K562 (cell line): ENCODE data around the gene KIAA0319L. TPM values are rescaled to one million over a fixed set of nuclear protein-coding genes. Genes with fewer than 3 reads are reported as not detected.

Experiments
- ATAC-seq: fragments of 200-7000 bp; cut with Tn5 transposase; 3 replicates; pipeline ENCODE4 v1.9.1; 2020; ENCODE audit warnings: moderate library complexity
- BruUV-seq: library from RNA; stranded (reverse); fragments of 400-500 nt; replicated peaks from 2 replicates; lab custom pipeline; 2021; lab: Mats Ljungman, UMichigan
- CTCF ChIA-PET: fragments of 300-600 bp; formaldehyde crosslinking; extraction: SDS; loops from one replicate; lab custom pipeline; 2021; ENCODE audit warnings: low intra/inter-chr PET ratio; lab: Yijun Ruan, JAX
- POLR2A ChIA-PET: fragments of 300-600, 350-650 bp; sonication (Branson Sonifier 250); formaldehyde crosslinking; extraction: SDS; loops from one replicate; lab custom pipeline; 2021; ENCODE audit warnings: antibody characterized with exemption, inconsistent platforms; lab: Yijun Ruan, JAX
- DNase-seq, 4 experiments: peaks; one replicate each; pipeline versions ENCODE4 v3.0.0 to v3.0.0-alpha.2; 2011 to 2018; ENCODE audit warnings: low spot score in 3 of 4, mixed read lengths in 3 of 4; ENCODE audit errors: extremely low read depth in 1 of 4
- FAIRE-seq: peaks from 2 replicates; lab custom pipeline; 2011; peaks lifted over from hg19 to GRCh38; lab: Jason Lieb, UNC
- H2AFZ ChIP-seq: 2 replicates; pipeline ENCODE4 v1.6.0; 2011; ENCODE audit warnings: low read depth, low read length, control low read depth, inconsistent platforms
- H3K27ac ChIP-seq: fragments of 200-600 bp; 3 replicates; pipeline ENCODE4 v1.8.0; 2011; ENCODE audit warnings: low read depth, mild to moderate bottlenecking, control low read depth, inconsistent platforms, low read length, moderate library complexity, mixed read lengths; ENCODE audit errors: extremely low read depth
- H3K27me3 ChIP-seq, 2 experiments: fragments of 300-600 bp in 1 of 2; 2 replicates in 1 of 2; 3 replicates in 1 of 2; pipeline versions ENCODE4 v1.6.0 to v1.8.0; 2011; ENCODE audit warnings: inconsistent platforms in 2 of 2, low read length in 2 of 2, mild to moderate bottlenecking in 1 of 2, mixed read lengths in 1 of 2, moderate library complexity in 1 of 2; ENCODE audit not compliant: control insufficient read depth in 2 of 2, insufficient read depth in 2 of 2
- H3K36me3 ChIP-seq: fragments of 300-600 bp; 3 replicates; pipeline ENCODE4 v1.8.0; 2011; ENCODE audit warnings: mild to moderate bottlenecking, low read length, inconsistent platforms; ENCODE audit not compliant: control insufficient read depth, insufficient read depth
- H3K4me1 ChIP-seq, 2 experiments: fragments of 200-600 bp in 1 of 2; replicated peaks in 1 of 2; 2 replicates in 1 of 2; 3 replicates in 1 of 2; pipeline versions ENCODE4 v1.5.1 to v1.8.0; 2011; ENCODE audit warnings: inconsistent platforms in 2 of 2, low read length in 2 of 2, mild to moderate bottlenecking in 1 of 2, mixed read lengths in 1 of 2, moderate library complexity in 1 of 2; ENCODE audit not compliant: control insufficient read depth in 2 of 2, insufficient read depth in 2 of 2
- H3K4me2 ChIP-seq: 2 replicates; pipeline ENCODE4 v1.6.1; 2011; ENCODE audit warnings: low read length, control low read depth, inconsistent platforms, mixed read lengths; ENCODE audit not compliant: insufficient read depth
- H3K4me3 ChIP-seq: fragments of 200-600 bp; sonication (generic), shearing (Covaris generic); 2 replicates; pipeline ENCODE4 v1.5.1; 2016; ENCODE audit warnings: control low read depth, inconsistent platforms
- H3K79me2 ChIP-seq: fragments of 200-600 bp; 3 replicates; pipeline ENCODE4 v1.8.0; 2011; ENCODE audit warnings: low read length, inconsistent platforms; ENCODE audit not compliant: control insufficient read depth, insufficient read depth
- H3K9ac ChIP-seq, 2 experiments: 2 replicates each; pipeline versions ENCODE4 v1.6.0 to v1.6.1; 2011; ENCODE audit warnings: low read depth in 2 of 2, low read length in 2 of 2, control low read depth in 1 of 2, inconsistent platforms in 1 of 2, mild to moderate bottlenecking in 1 of 2, mixed read lengths in 1 of 2; ENCODE audit not compliant: insufficient read depth in 1 of 2
- H3K9me1 ChIP-seq: one replicate; pipeline ENCODE4 v1.6.0; 2011; ENCODE audit warnings: inconsistent platforms, mild to moderate bottlenecking, low read length, moderate library complexity; ENCODE audit not compliant: control insufficient read depth, insufficient read depth
- H3K9me3 ChIP-seq: replicated peaks from 2 replicates; pipeline ENCODE4 v1.5.1; 2011; ENCODE audit warnings: low read depth, low read length, inconsistent platforms; ENCODE audit not compliant: control insufficient read depth, insufficient read depth
- H4K20me1 ChIP-seq: replicated peaks from 2 replicates; pipeline ENCODE4 v1.6.1; 2011; ENCODE audit warnings: low read length, inconsistent platforms, mixed read lengths; ENCODE audit not compliant: control insufficient read depth, insufficient read depth
- MAFF ChIP-seq: IDR thresholded peaks from 2 replicates; pipeline ENCODE4 v1.6.1; 2012; ENCODE audit warnings: low read length, improper control_type of control experiment
- MCM5 ChIP-seq: fragments of 450-650 bp; IDR thresholded peaks from 2 replicates; pipeline ENCODE4 v1.6.1; 2016; ENCODE audit warnings: low read depth
- NFE2L1 ChIP-seq: fragments of 450-650 bp; IDR thresholded peaks from 2 replicates; pipeline ENCODE4 v1.6.1; 2016; ENCODE audit warnings: missing genetic modification characterization, low read depth, mild to moderate bottlenecking, missing compliant biosample characterization, moderate library complexity, borderline replicate concordance
- WGBS: fragments of 100-300 bp; shearing (Covaris generic); methylation state at CpG from one replicate; pipeline ENCODE4 v1.1.6; 2016; ENCODE audit warnings: low coverage, mixed read lengths; ENCODE audit not compliant: insufficient coverage; ENCODE audit errors: missing lambda C conversion rate; 5-methylcytosine and 5-hydroxymethylcytosine counted together
- in situ Hi-C: fragments of 300-500 bp; cut with MboI; formaldehyde crosslinking; loops from 4 replicates; pipeline ENCODE4 v1.15.0; 2018; ENCODE audit warnings: inconsistent platforms, mixed read lengths
- intact Hi-C: fragments of 100-400 bp; cut with micrococcal nuclease; formaldehyde crosslinking; loops from 2 replicates; pipeline ENCODE4 v1.14.2; 2022
- polyA plus RNA-seq, 8 experiments: library from polyadenylated mRNA; depleted of rRNA in 4 of 8; stranded (reverse) in 5 of 8; unstranded in 3 of 8; fragments of >200 nt; fragmentation: Nextera tagmentation in 2 of 8; fragmentation: Illumina TruSeq in 1 of 8; extraction: Ambion mirVana in 2 of 8; extraction: Trizol in 1 of 8; gene quantifications; 2 replicates each; pipeline versions ENCODE4 v1.2.1 to v1.2.3, GENCODE V29; 2011 to 2014; ENCODE audit warnings: inconsistent platforms in 1 of 8, missing spikeins in 1 of 8
- total RNA-seq, 7 experiments: library from RNA; depleted of rRNA in 6 of 7; stranded (reverse); fragments of >200 nt in 6 of 7; fragmentation: Illumina TruSeq in 2 of 7; extraction: Trizol in 2 of 7; gene quantifications; 2 replicates each; pipeline versions ENCODE4 v1.2.1 to v1.2.3, GENCODE V29; 2011 to 2021; ENCODE audit warnings: low replicate concordance in 1 of 7
- TF ChIP-seq, protein P1 (sequence below), 2 experiments: fragments of 200-800 bp in 1 of 2; sonication (Bioruptor generic) in 1 of 2; sonication (generic) in 1 of 2; formaldehyde crosslinking in 1 of 2; IDR thresholded peaks in 1 of 2; conservative IDR thresholded peaks in 1 of 2; 2 replicates each; pipeline versions ENCODE4 v1.5.0 to v1.6.1; 2016 to 2020; ENCODE audit warnings: missing compliant biosample characterization in 1 of 2, missing genetic modification characterization in 1 of 2, missing genetic modification reagents in 1 of 2
- TF ChIP-seq, protein P2 (sequence below): fragments of 200-800 bp; sonication (Bioruptor generic); IDR thresholded peaks from 2 replicates; pipeline ENCODE4 v1.6.1; 2016; ENCODE audit warnings: missing genetic modification characterization, missing compliant biosample characterization

Gene KIAA0319L
- total and polyA plus RNA-seq, 9 of the 15 experiments (the other 6 are each of a cell fraction or from before 2014, with no cell fraction given): 2.4 to 51.7 (median 27.4) TPM

DNA sequence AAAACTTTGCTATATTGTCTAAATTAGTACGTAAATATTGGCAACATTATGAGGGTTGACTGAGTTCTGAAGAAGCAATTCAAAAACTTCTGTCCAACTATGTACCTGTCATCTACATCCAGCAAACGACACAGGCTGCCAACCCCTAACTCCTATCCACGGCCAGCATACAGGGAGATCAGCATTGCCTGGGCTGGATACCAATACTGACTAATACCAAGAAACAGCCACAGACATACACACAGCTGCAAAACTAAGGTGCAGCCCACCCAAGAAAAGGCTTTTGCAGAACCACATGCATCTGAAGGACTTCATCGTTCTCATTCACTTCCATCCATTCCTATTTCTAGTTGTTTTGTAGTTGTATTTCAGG is 2.0 kb downstream of the KIAA0319L start:
- H3K9ac ChIP-seq: no peak overlapping the region
- H4K20me1 ChIP-seq: 0 out of 2 replicates have a peak, but pooled peaks cover 4% of the 10 kb centered on the region
- H3K4me2 ChIP-seq: peak overlapping the region; percentile 28; the same call in 1 of the 2 replicates
- H3K9me1 ChIP-seq: no peaks in the 10 kb centered on the region
- intact Hi-C loops: loop anchor here (5.0 kb wide), 2 partner anchors 363 to 698 kb away; partner anchors contain the start of genes SFPQ and SMIM12
- ATAC-seq: no peak
- no peaks in the 10 kb centered on the region for H3K27me3 ChIP-seq
- H3K79me2 ChIP-seq: peaks cover 44% of the 10 kb centered on the region
- 71% methylated on average over 4 of the region's 4 CpGs for WGBS
- H3K27ac ChIP-seq: no peak overlapping the region
- H3K9me3 ChIP-seq: no peaks in the 10 kb centered on the region
- ChIA-PET CTCF (no interaction called here), POLR2A (interaction anchor here (0.8 kb wide), 1 partner anchor 48 kb away, joined by 3 read pairs; no protein-coding TSS in a partner anchor)
- no peak for FAIRE-seq
- TF ChIP-seq MAFF: no peak
- TF ChIP-seq, protein P1, sequence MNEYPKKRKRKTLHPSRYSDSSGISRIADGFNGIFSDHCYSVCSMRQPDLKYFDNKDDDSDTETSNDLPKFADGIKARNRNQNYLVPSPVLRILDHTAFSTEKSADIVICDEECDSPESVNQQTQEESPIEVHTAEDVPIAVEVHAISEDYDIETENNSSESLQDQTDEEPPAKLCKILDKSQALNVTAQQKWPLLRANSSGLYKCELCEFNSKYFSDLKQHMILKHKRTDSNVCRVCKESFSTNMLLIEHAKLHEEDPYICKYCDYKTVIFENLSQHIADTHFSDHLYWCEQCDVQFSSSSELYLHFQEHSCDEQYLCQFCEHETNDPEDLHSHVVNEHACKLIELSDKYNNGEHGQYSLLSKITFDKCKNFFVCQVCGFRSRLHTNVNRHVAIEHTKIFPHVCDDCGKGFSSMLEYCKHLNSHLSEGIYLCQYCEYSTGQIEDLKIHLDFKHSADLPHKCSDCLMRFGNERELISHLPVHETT (CRISPR knock-in tag; conservative IDR thresholded peaks at IDR 0.05 in 1 of 2, IDR thresholded peaks at IDR 0.05 in 1 of 2): no peak
- TF ChIP-seq, protein P2, sequence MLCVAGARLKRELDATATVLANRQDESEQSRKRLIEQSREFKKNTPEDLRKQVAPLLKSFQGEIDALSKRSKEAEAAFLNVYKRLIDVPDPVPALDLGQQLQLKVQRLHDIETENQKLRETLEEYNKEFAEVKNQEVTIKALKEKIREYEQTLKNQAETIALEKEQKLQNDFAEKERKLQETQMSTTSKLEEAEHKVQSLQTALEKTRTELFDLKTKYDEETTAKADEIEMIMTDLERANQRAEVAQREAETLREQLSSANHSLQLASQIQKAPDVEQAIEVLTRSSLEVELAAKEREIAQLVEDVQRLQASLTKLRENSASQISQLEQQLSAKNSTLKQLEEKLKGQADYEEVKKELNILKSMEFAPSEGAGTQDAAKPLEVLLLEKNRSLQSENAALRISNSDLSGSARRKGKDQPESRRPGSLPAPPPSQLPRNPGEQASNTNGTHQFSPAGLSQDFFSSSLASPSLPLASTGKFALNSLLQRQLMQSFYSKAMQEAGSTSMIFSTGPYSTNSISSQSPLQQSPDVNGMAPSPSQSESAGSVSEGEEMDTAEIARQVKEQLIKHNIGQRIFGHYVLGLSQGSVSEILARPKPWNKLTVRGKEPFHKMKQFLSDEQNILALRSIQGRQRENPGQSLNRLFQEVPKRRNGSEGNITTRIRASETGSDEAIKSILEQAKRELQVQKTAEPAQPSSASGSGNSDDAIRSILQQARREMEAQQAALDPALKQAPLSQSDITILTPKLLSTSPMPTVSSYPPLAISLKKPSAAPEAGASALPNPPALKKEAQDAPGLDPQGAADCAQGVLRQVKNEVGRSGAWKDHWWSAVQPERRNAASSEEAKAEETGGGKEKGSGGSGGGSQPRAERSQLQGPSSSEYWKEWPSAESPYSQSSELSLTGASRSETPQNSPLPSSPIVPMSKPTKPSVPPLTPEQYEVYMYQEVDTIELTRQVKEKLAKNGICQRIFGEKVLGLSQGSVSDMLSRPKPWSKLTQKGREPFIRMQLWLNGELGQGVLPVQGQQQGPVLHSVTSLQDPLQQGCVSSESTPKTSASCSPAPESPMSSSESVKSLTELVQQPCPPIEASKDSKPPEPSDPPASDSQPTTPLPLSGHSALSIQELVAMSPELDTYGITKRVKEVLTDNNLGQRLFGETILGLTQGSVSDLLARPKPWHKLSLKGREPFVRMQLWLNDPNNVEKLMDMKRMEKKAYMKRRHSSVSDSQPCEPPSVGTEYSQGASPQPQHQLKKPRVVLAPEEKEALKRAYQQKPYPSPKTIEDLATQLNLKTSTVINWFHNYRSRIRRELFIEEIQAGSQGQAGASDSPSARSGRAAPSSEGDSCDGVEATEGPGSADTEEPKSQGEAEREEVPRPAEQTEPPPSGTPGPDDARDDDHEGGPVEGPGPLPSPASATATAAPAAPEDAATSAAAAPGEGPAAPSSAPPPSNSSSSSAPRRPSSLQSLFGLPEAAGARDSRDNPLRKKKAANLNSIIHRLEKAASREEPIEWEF: no peak
- TF ChIP-seq NFE2L1 (tag): no peak
- no peak for TF ChIP-seq MCM5
- H3K4me3 ChIP-seq: no peak overlapping the region
- in situ Hi-C loops: no loop called here
- H3K4me1 ChIP-seq: peaks cover 19 to 27% of the 10 kb centered on the region in 2 experiments
- H3K36me3 ChIP-seq: peaks cover 40% of the 10 kb centered on the region
- no TSS peak for BruUV-seq
- no peak overlapping the region for H2AFZ ChIP-seq
- DNase-seq: no peak
